ENCODE measurements around the gene TSPOAP1. TPM values are rescaled to one million over a fixed set of nuclear protein-coding genes. Genes with fewer than 3 reads are reported as not detected.

TSPOAP1 gene
- total RNA-seq, 1 experiment from 2014 or later: not detected

DNA sequence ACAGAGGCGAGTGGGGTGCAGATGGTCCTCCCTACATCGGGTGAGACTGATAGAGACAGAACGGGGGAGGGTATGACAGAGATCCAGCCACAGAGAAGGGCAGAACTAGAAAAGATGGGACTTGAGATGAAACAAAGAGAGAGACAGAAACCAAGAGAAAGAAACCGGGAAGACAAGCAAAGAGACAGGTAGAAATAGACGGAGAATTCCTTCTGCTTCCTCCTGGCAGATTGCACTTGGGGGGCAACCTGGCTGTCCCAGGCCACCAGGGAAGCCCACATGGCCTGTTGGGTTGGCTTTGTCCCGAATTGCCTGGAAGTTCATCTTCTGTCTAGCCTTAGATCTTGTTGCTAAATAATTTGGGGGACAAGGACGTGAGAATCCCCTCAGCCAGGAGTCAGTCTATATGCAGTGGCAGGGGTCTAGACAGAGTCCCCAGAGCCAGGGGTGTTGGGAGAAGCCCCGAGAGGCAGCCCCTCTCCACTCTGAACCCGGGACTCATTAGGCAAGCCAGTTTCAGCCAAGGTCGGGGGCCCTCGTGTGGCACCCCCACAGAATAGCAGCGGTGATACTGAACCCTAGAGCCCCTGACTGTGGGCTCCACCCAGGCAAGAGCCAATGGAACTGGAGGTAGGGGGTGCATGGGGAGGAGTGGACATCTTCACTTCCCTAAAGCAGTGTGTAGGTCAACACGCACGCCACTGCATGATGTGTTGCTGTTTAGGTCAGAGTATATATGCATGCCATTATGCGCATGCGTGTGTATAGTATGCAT is 627 bp upstream of the TSPOAP1 start:
- no peak for DNase-seq (ENCODE audit: low spot score)

DNA sequence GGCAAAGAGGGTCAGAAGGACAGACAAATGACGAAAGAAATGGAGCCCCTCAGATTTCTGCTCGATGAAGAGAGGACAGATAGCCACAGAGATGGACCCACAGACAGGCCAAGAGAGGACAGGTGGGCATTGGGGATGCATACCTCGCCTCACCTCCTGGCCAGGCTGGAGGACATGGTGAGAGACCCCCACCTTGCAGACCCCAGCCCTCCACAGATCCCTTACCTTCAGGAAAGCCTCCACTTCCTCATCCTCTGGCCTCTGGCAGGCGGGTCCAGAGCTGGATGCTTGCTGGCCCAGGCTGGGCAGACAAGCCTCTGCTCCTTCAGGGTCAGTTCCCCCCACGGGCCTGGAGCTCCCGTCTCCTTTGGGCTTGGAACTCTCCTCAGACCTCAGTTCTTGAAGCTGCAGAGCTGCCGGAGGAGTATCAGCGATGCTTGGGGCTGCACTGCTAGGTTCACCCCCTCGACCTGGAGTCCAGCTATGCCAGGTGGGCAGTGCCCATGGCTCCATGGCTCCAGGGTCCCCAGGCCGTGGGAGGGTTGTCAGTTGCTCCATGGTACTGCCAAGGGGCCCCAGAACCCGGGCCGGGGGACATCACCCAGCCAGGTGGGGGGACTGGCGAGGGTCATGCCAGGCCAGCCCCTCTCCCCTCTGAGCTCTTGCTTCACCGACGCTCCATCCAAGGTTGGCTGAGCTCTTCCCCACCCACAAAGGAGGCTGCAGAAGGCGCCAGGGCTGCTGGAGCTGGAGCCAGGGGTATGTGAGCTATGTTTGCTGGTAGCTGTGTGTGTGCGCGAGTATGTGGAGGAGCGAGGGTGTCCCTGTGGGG is 1.0 kb downstream of the TSPOAP1 start:
- no peak for DNase-seq (ENCODE audit: low spot score)

DNA sequence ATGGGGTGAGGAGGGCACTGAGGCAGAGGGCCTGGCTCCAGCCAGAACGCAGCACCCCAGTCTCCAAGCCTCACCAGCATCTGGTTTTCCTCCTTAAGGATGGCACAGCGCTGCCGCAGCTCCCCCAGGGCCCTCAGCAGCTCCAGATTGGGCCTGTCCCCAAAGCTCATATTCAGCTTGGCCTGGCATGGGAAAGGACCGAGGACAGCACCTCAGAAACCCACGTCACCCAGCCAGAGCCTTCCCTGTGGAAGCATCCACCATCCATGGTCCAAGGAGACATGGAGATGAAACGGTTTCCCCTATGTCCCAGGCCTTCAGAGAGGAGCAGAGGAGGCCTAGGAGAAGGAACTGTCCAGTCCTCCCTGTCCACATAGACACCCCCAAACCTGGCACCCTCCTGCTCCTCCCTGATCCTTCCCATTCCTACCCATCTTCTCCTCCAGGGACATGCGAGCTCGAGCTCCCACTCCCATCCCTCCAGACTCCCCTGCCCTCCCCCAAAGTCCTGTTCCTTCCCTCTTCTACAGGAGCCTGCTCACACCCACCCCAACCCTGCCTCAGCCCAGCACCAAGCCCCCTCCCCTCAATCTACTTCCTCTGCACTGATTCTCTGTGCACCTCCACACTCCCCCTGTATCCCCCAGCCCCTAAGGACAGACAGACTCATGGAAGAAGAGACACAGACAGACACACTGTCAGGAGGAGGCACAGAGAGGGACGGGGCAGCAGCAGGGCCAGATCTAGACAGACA is 1.8 kb downstream of the TSPOAP1 start:
- no peak for DNase-seq (ENCODE audit: low spot score)

DNA sequence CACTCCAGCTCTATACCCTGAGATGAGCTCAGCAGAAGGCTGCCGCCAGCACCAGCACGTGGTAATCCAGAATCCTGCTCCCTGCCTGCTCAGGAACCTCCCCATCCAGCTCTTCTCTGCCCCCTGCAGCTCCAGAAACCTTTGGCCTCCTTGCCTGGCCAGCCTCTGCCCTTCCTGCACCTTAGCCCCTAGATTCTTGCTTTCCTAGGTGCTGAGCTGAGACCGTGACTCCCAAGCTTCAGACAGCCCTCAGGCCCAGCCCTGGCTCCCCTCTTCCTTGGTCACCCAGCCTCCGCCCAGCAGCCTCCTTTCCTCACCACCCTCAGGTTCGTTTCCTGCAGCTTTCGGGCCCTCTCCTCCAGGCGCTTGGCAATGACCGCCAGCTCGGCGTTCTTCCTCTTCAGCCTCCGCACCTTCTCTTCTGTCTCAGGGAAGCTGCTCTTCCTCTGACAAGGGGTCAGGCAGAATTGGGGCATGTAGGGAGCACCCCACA is 2.6 kb downstream of the TSPOAP1 start:
- no peak for DNase-seq (ENCODE audit: low spot score)

DNA sequence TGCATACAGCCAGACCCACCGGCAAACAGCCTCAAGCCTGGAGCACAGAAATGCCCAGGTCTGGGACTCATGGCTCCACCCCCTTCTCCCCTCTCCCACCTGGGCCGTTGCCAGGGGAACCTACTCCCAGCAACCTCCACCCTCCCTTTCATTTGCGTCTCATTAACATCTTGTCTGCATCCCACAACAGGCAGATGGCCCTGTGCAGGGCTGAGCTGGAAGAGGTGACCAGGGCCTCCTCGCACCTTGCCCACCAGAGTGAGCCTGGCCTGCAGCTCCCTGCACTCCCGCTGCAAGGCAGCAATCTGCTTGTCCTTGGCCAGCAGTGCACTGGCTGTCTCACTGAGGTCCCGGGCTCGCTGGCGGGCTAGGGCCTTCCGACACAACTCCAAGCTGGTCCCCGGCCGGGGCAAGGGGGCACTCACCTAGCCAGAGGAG is 3.3 kb downstream of the TSPOAP1 start:
- no peak for DNase-seq (ENCODE audit: low spot score)

DNA sequence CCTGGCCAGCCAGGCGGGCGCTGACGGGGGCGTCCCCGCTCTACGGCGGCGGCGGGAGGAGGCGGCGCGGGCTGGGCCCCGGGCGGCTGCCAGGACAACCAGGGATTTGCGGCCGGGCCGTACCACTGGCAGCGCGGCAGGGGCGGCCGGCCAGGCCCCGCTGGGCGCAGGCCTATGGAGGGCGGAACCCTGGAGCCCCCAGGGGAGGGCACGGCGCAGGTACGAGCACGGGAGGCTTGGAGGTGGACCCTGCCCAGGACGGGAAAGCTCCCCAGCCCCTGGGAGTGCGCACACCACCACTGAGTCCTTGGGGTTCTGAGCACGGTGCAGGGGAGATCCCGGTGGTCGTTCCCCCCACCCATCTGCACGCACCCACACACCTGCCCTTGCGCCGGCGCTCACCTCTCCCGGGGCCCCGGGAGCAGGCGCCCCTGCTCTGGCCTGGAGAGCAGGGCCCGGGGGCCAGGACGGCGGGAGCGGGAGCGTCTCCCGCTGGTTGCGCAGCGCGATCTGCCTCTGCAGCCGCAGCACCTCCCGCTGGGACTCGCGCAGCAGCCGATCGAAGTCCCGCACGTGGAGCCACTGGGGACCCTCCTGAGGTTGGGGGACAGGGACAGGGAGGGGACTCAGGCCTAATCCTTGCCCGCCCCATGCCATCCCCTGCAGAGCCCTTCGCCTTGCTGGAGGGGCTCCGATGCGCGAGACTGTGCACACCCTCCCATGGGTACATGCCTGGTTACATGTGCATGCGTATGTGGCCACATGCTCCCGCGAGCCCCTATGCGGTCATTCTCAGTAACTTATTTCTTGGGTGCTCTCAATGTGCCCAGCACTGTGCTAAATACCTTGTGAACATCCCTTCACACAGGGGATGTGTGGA is 3.9 kb downstream of the TSPOAP1 start:
- no peak for DNase-seq (ENCODE audit: low spot score)

DNA sequence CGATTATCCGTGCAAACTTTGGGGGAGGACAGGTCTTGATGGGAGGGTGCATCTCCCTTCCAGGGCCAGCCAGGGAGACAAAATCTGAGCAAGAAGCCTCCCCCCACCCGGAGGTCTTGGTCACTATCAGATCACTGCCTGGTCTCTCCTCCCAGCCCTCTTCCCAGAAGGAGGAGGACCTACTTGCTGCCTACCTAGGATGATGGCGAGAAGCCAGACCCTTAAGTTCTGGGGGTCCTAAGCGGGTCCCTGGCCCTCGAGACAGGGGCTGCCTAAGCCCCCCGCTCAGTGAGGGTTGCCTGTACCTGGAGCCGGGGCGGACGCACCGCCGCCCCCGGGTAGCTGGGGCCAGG is 4.6 kb downstream of the TSPOAP1 start:
- DNase-seq (ENCODE audit: low spot score): no peak

DNA sequence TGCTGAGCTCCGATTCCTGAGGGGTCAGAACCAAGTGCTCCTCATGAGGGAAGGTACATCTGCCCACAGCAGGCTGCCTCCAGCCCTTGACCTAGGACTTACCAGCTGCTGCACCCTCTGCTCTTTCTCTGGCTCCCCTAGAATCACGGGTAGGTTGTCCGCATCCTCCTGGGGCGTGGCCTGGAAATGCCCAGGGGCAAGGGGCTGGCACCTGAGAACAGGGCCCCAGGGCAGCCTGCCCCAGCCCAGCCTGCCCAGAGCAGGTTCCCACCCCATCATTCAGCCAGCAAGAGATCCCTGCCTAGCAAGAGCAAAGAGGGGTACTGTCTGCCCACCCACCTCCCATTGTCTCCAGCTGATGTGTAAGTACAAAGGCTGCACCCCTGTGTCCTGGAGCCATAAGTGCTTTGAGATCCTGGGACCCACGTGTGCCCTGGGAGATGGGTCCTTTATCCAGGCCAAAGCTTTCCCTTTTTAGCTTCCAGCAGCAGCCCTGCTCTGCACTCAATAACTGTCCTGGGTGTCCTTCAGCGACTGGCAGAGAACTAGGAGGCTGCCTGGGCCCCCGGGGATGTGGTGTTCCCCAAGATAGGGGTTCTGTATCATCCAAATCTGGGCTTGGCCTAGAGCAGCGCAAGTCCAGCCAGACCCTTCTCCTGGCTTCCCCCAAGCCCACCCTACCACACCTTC is 5.1 kb downstream of the TSPOAP1 start:
- no peak for DNase-seq (ENCODE audit: low spot score)

DNA sequence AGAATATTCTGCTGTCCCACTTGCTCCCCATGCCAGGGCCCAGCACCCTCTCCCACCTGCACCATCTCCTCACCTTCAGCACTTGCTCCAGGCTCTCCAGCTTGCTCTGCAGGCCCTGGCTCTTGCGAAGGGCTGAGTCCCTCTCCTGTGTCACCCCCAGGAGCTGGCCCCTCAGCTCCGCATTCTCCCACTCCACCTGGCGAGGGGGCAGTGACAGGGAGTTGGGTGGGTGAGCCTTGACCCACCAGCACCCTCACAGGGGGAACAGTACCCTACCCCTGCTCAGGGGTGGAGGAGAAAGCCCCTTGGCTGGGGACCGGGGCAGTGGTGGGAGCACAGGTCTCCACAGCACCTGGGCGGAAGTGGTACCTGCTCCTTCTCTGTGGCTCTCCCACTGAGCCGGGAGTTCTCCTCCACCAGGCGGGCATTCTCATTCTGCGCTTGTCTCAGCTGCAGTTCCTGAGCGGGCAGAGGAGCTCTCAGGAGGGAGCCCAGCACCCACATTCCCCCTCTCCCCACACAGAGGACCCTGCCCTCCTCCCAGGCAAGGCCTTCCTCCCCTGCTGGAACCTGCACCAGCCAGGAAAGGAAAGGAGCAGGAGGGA is 5.9 kb downstream of the TSPOAP1 start:
- no peak for DNase-seq (ENCODE audit: low spot score)

DNA sequence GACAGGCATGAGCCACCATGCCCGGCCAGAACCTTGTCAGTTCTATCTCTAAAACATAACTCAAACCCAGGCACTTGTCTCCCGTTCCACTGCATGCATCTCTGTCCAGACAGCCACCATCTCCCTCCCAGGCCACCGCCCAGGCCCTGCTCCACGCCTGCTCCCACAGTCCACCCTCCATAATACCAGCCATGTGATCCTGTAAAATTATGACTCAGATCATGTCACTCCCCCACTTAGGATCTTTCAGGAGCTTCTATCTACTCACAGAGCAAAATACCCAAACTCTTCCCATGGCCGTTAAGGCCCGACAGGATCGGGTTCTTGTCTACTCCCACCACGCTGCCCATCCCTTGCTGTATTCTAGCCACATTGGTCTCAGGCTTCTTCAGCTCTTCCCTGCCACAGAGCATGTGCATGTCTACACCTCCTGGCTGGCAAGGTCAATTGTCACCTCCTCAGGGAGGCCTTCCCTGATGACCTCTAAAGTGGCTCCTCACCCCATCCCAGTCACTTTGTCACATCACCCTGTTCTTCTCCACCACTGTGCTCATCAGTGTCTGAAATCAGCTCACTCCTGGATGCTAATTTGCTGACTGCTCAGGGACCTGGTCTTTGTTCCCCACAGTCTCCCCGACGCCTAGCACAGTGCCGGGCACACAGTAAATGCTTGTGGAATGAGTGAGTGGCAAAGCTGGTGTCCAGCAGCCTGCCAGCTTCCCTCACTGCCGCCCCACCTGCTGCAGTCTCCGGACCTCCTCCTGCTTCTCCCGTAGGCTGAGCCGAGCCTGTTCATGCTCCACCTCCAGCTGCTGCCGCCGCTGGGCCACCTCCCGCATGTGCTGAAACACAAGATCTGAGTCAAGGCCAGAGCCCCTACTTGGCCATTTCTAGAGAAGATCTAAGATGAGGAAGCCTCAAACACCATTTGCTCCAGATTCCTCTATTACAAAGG is 6.7 kb downstream of the TSPOAP1 start:
- peak; percentile 65 for DNase-seq (ENCODE audit: low spot score)

DNA sequence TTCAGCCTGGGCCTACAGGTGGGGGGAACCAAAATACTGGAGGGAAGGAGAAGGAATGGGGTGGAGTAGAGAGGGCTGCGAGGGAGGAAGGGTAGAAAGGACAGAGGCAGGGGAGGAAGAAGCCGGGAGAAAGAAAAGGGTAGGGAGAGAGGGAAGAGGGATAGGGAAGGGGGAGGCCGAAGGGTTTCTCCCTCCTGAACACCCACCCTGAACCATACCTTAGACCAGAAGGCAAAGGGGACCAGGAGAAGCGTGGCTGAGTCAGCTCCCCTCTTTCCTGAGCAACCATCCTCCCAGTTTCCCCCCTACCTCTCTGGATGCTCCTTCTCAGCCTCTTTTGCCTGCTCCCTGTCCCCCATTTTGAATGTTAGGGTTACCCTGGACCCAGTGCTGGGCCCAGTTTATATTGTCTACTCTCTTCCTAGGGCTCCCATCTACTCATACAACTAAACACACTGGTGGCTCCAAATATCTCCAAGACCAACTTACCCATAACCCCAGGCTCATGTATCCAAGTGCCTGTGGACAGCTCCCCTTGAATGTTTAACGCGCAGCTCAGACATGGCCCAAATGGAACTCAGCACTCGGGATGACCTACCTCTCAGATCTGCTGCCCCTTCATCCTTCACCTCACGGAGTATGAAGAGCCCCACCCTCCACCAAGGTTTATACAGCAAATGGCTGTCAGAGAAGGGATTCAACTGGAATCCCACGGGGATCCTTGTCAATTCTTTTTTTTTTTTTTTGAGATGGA is 7.8 kb downstream of the TSPOAP1 start:
- DNase-seq (ENCODE audit: low spot score): no peak

DNA sequence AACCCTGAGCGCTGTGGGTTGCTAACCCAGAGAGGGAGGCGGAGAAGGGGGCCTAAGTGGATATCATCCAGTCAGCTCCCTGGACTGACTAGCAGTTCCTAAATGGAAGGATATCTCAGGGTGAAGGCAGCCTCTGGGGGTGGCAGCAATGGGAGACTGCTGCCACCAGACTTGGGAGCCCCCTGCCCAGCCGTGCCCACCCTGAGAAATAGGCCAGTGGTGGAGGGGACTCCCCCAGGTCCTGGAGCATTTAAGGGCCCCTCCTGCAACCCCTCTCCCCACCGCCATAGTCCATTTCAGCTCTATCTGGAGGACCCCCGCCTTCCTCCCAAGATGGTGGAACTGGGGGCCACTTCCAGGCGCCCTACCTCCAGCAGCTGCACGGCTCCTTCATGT is 8.4 kb downstream of the TSPOAP1 start:
- no peak for DNase-seq (ENCODE audit: low spot score)

DNA sequence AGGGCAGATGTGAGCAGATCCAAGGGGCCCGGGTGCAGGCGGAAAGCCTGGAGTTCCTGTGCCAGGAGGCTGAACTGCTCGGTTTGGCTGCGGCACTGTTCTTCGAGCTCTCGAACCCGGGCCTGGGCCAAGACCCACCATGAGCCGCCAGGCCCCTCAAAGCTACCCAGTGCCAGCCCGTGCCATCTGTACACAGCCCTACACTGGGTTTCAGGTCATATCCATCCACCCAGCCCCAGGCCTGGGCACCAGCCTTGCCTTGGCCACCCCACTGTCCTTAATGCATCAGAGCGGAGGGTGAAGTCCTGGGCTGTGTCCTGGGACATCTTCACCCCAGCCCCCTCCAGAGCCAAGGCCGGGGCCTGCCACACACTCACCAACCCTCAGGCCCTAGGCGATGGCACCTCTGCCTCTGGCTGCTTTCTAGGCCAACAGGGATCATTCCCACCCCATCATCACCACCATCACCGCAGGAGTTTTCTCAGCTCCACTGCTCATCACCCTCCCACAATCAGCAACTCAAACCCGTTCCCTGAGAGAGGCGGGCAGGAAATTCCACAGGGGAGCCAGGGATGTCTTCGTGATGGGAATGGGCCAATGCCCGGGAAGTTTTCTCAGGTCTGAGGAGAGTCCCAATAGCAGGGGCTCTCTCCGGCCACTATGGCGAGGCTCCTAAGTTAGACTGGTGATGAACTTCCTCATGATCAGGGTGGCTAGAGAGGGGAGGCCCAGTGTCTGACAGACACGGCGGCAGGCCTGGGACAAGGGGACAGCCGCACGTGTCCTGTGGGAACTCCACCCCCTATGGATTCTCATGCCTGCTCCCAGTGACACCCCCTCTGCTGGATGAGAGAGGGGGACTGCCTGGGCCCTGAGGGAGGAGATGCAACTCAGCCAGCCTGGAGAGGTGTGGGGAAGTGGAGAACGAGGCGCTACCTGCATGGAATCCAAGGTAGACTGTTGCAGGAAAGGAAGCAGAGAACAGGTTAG is 9.1 kb downstream of the TSPOAP1 start:
- no peak for DNase-seq (ENCODE audit: low spot score)

DNA sequence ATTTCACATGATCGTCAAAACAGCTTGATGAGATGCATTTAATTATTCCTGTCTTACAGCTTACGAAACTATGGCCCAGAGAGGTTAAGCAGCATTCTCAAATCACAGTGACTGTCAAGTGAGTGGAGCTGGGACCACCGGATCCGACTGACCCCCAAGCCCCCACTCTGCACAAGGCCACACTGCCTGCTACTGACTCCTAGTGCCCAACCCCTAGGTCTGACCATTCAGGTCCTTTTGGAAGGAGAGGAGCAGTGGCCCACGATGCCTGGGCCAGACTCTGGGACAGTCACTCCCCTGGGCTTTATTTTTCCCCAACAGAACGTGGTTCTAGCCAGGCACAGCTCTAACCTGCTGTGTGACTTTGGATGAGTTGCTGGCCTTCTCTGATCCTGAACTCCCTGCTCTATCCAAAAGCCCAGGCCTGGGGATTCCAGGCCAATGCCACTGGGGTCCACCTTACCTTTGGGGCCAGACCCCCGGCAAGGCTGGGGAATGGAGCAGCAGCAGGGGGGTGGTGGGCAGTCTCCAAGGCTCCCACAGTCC is 9.9 kb downstream of the TSPOAP1 start:
- no peak for DNase-seq (ENCODE audit: low spot score)

DNA sequence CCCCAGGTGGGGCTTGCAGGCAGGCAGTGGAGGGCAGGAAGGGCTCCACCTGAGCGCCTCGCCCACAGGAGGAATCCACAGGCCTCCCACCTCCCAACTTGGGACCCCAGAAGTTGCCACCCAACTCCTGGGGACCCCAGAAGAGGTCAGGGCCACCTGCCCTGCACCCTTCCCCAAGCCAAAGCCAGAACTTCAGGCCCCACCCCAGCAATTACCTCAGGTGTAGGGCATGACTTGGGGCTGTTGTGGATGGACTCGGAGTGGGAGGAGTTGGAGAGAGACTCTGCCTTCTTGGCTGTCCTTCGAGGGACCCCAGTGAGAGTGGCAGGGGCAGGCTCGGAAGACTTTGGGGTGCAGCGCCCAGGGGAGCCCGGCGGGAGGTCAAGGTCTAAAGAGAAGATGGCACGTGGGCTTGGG is 10.5 kb downstream of the TSPOAP1 start:
- no peak for DNase-seq (ENCODE audit: low spot score)

DNA sequence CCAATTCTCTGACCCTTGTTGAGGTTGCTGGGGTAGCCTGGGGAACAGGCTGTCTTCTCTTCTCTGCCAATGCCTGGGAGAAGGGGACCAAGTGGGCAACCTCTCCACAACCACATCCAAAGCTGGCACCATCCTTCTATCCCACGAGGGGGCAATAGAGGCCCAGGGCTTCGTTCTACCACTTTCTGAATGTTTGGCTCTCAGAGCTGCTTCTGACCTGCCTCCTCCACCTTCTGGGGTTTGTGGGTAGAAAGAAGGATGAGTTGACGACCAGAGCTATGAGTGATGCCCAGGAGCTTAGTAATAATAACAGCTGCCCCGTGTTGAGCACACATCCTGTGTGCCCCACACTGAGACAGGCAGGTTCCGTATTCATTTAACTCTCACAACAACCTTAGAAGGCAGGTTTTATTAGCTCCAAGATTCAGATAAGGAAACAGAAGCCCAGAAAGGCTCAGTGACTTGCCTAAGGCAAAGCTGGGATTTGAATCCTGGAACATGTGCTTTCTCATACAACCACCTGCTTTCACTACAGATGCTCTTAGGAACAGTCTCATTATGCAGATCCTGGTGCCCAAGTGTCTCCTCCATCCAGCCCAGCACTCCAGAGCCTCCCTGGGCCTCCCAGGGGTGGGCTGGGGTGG is 11.1 kb downstream of the TSPOAP1 start:
- DNase-seq (ENCODE audit: low spot score): peak; percentile 82

Measured in A172 (cell line).